ENCODE data around the gene ASCL3.

DNA sequence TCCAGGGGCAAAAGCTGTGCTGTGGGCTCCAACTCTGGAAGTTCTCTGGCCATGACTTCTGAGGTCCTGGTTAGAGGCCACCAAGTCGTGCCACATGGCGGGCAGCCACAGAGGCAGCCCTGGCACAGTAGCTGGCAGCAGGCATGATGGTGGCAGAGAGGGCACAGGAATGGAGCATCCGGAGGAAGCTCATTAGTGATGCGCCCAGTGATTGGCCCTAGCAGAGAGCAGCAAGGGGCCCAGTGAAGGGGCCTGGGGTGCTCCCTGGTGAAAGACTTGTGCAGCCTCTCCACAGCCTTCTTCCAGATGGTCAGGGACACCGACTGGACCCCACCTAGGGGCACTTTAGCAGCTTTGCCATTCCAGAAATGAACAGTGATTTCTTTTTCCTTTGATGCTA lies 17.1 kb downstream of the ASCL3 start:
- no peak for TF ChIP-seq EP300 (IDR thresholded peaks at IDR 0.05)
- no peak for TF ChIP-seq CTCF (IDR thresholded peaks at IDR 0.05)
